Heart left ventricle (tissue), 13 donors: ENCODE measurements around the gene TC2N.

Experiments used
- CTCF ChIP-seq, 12 donors: fragments of 200-600 bp; sonication (generic) in 4 of 12; IDR thresholded peaks; one replicate each; pipeline versions ENCODE4 v1.5.0 to v1.8.0; 2018 to 2022; ENCODE audit warnings: antibody characterized with exemption in 12 of 12, mild to moderate bottlenecking in 5 of 12
- POLR2A ChIP-seq, 2 donors: fragments of 450-650 bp; IDR thresholded peaks; one replicate each; pipeline ENCODE4 v1.6.1; 2017; ENCODE audit warnings: antibody characterized with exemption in 2 of 2, mild to moderate bottlenecking in 2 of 2, moderate library complexity in 2 of 2
- donor health status: ischemic (EF 13 %, LVEDD 7.1; RV severe dilation, severe dysfunction).
- donor health status: DM: no; HTN: yes; CAD: no.
- donor health status: DM: no; HTN: no; CAD: no.
- donor health status: ischemic (EF 25% LVEDD 6.9; RV normal size, moderate dysfunction).
- donor health status: ischemic (EF 25% LVEDD 5.7; RV mildly dilated, moderate dysfunction).
- donor health status: ischemic (EF 35%, LVEDD 5.7; RV mildly dilated, moderate dysfunction).
- donor health status: nonischemic (EF 11% LVEDD 7.7; RV severe dilation, severe dysfunction).
- donor health status: DM: yes; HTN: yes; CAD: no.
- donor health status: PGD.
- donor health status: ischemic (EF 29% LVEDD 5.4; RV normal size, mild dysfunction).
- donor health status: nonischemic (EF 23%, LVEDD 6.1; RV moderate dilation, normal function).

- TF ChIP-seq CTCF (IDR thresholded peaks at IDR 0.05) (no peak), POLR2A (IDR thresholded peaks at IDR 0.05) (no peak)
These were observed 9.7 kb downstream of the TC2N start for GRCh38 chr14:91857614-91858013.
